HEK293 (cell line): ENCODE results near the gene FBXW11.
A peak's percentile ranks its signal among the peaks of the same experiment; 100 is the strongest.

ENCODE experiments used
- CTCF ChIA-PET: fragments of 350-600 bp; formaldehyde crosslinking; extraction: SDS; loops from one replicate; lab custom pipeline; 2021; ENCODE audit warnings: antibody characterized with exemption; lab: Yijun Ruan, JAX
- POLR2A ChIA-PET: fragments of 300-600 bp; formaldehyde crosslinking; extraction: SDS; loops from one replicate; lab custom pipeline; 2020; ENCODE audit warnings: antibody characterized with exemption, inconsistent platforms; lab: Yijun Ruan, JAX
- H3K27ac ChIP-seq: fragments of 200-500 bp; sonication (Bioruptor generic); 2 replicates; pipeline ENCODE4 v1.5.1; 2014; ENCODE audit warnings: low read depth, low read length, control low read depth, inconsistent platforms; ENCODE audit errors: extremely low read depth
- H3K36me3 ChIP-seq, 2 experiments: fragments of 200-500 bp in 1 of 2; sonication (Bioruptor generic) in 1 of 2; 1 replicate in 1 of 2; 2 replicates in 1 of 2; pipeline ENCODE4 v1.5.1; 2014 to 2017; ENCODE audit warnings: inconsistent platforms in 2 of 2, low read length in 2 of 2; ENCODE audit not compliant: control insufficient read depth in 2 of 2, insufficient read depth in 1 of 2
- H3K4me1 ChIP-seq: fragments of 200-500 bp; sonication (Bioruptor generic); 2 replicates; pipeline ENCODE4 v1.5.1; 2014; ENCODE audit warnings: mild to moderate bottlenecking, low read length, inconsistent platforms; ENCODE audit not compliant: control insufficient read depth, insufficient read depth
- H3K4me3 ChIP-seq: 2 replicates; pipeline ENCODE4 v1.5.1; 2011; ENCODE audit warnings: low read depth, mild to moderate bottlenecking, control low read depth, low read length, moderate library complexity
- H3K9me3 ChIP-seq: fragments of 200-500 bp; sonication (Bioruptor generic); 2 replicates; pipeline ENCODE4 v1.5.1; 2014; ENCODE audit warnings: low read depth, low read length, inconsistent platforms; ENCODE audit not compliant: control insufficient read depth, insufficient read depth
- GLIS1 ChIP-seq: fragments of 450-650 bp; formaldehyde crosslinking; IDR thresholded peaks from 2 replicates; pipeline ENCODE4 v1.5.1; 2016; ENCODE audit warnings: missing biosample characterization, missing genetic modification characterization
- SCRT1 ChIP-seq: fragments of 450-650 bp; formaldehyde crosslinking; IDR thresholded peaks from 2 replicates; pipeline ENCODE4 v1.5.1; 2016; ENCODE audit warnings: missing biosample characterization, missing genetic modification characterization, borderline replicate concordance
- ZNF138 ChIP-seq: fragments of 450-650 bp; formaldehyde crosslinking; IDR thresholded peaks from 2 replicates; pipeline ENCODE4 v1.5.1; 2016; ENCODE audit warnings: missing biosample characterization, missing genetic modification characterization, borderline replicate concordance
- ZNF174 ChIP-seq: fragments of 450-650 bp; formaldehyde crosslinking; IDR thresholded peaks from 2 replicates; pipeline ENCODE4 v1.5.0; 2017; ENCODE audit warnings: missing biosample characterization, mild to moderate bottlenecking, missing genetic modification characterization
- ZNF202 ChIP-seq: fragments of 450-650 bp; formaldehyde crosslinking; IDR thresholded peaks from 2 replicates; pipeline ENCODE4 v1.5.1; 2016; ENCODE audit warnings: missing biosample characterization, missing genetic modification characterization, borderline replicate concordance
- ZNF292 ChIP-seq: fragments of 450-650 bp; formaldehyde crosslinking; IDR thresholded peaks from 2 replicates; pipeline ENCODE4 v1.5.1; 2016; ENCODE audit warnings: low read depth, missing biosample characterization, missing genetic modification characterization, borderline replicate concordance
- ZNF354C ChIP-seq: fragments of 450-650 bp; formaldehyde crosslinking; IDR thresholded peaks from 2 replicates; pipeline ENCODE4 v1.5.1; 2016; ENCODE audit warnings: missing biosample characterization, missing genetic modification characterization, low read depth, borderline replicate concordance
- ZNF501 ChIP-seq: fragments of 450-650 bp; formaldehyde crosslinking; IDR thresholded peaks from 2 replicates; pipeline ENCODE4 v1.5.1; 2016; ENCODE audit warnings: missing biosample characterization, missing genetic modification characterization
- ZNF548 ChIP-seq: fragments of 450-650 bp; formaldehyde crosslinking; IDR thresholded peaks from 2 replicates; pipeline ENCODE4 v1.5.1; 2016; ENCODE audit warnings: missing biosample characterization, missing genetic modification characterization
- ZNF580 ChIP-seq: fragments of 450-650 bp; formaldehyde crosslinking; IDR thresholded peaks from 2 replicates; pipeline ENCODE4 v1.5.1; 2016; ENCODE audit warnings: missing biosample characterization, missing genetic modification characterization
- ZNF623 ChIP-seq: fragments of 450-650 bp; formaldehyde crosslinking; IDR thresholded peaks from 2 replicates; pipeline ENCODE4 v1.5.1; 2016; ENCODE audit warnings: missing biosample characterization, missing genetic modification characterization
- ZNF660 ChIP-seq: fragments of 450-650 bp; IDR thresholded peaks from 2 replicates; pipeline ENCODE4 v1.5.1; 2018; ENCODE audit warnings: missing biosample characterization, mild to moderate bottlenecking, missing genetic modification characterization
- ZNF692 ChIP-seq: fragments of 450-650 bp; formaldehyde crosslinking; IDR thresholded peaks from 2 replicates; pipeline ENCODE4 v1.5.1; 2016; ENCODE audit warnings: missing biosample characterization, missing genetic modification characterization
- ZSCAN16 ChIP-seq: fragments of 450-650 bp; formaldehyde crosslinking; IDR thresholded peaks from 2 replicates; pipeline ENCODE4 v1.5.1; 2016; ENCODE audit warnings: missing biosample characterization, missing genetic modification characterization
- TF ChIP-seq, protein P1 (sequence below): fragments of 450-650 bp; formaldehyde crosslinking; IDR thresholded peaks from 2 replicates; pipeline ENCODE4 v1.5.1; 2016; ENCODE audit warnings: missing biosample characterization, missing genetic modification characterization
- TF ChIP-seq, protein P2 (sequence below): fragments of 450-650 bp; formaldehyde crosslinking; IDR thresholded peaks from 2 replicates; pipeline ENCODE4 v1.5.1; 2016; ENCODE audit warnings: missing biosample characterization, missing genetic modification characterization
- TF ChIP-seq, protein P3 (sequence below): fragments of 450-650 bp; formaldehyde crosslinking; IDR thresholded peaks from 2 replicates; pipeline ENCODE4 v1.5.1; 2016; ENCODE audit warnings: missing biosample characterization, missing genetic modification characterization
- TF ChIP-seq, protein P4 (sequence below): fragments of 450-650 bp; IDR thresholded peaks from 2 replicates; pipeline ENCODE4 v1.5.1; 2018; ENCODE audit warnings: missing biosample characterization, mild to moderate bottlenecking, missing genetic modification characterization
- TF ChIP-seq, protein P5 (sequence below): fragments of 450-650 bp; formaldehyde crosslinking; IDR thresholded peaks from 2 replicates; pipeline ENCODE4 v1.5.1; 2017; ENCODE audit warnings: missing biosample characterization, mild to moderate bottlenecking, missing genetic modification characterization, moderate library complexity

The FBXW11 gene

GRCh38 chr5:171855798-171856763, 150.4 kb downstream of the FBXW11 start:
- ChIA-PET CTCF (interaction anchor here (0.9 to 1.2 kb wide), 2 partner anchors 12 to 54 kb away, joined by 3 read pairs; no protein-coding TSS in a partner anchor), POLR2A (no interaction called here)
- H3K9me3 ChIP-seq = no peaks in the 10 kb centered on the region
- H3K4me1 ChIP-seq = no peaks in the 10 kb centered on the region
- TF ChIP-seq ZNF580 (no peak), ZNF623 (tag by site-specific recombination) (peak; percentile 73)
- no peaks in the 10 kb centered on the region; a peak in 1 of 3 replicates for H3K36me3 ChIP-seq
- H3K4me3 ChIP-seq = no peak overlapping the region
- no peak overlapping the region for H3K27ac ChIP-seq

DNA sequence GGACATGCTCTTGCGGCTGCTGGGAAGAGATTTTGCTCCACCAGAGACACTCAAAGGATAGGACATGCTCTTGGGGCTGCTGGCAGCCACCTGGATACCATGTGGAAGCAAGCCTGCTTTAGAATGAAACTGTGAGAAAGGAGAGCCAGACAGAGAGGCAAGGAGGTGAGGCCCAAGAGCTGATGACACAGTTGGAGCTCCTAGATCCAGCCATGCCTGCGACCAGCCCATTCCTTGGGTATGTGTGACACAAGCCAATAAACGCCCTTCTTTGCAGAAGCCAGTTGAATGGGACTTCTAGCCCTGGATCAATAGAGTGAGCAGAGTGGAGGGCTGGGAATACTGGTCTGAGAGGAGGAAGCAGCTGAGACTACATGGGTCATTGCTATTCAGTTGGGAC, 151.2 kb downstream of the FBXW11 start:
- Histone ChIP-seq H3K4me3 (no peak overlapping the region), H3K9me3 (no peaks in the 10 kb centered on the region), H3K36me3 (no peaks in the 10 kb centered on the region; a peak in 1 of 3 replicates), H3K27ac (no peak overlapping the region)
- POLR2A ChIA-PET = no interaction called here
- no peak for TF ChIP-seq ZNF692 (tag by site-specific recombination)
- TF ChIP-seq, protein P1, sequence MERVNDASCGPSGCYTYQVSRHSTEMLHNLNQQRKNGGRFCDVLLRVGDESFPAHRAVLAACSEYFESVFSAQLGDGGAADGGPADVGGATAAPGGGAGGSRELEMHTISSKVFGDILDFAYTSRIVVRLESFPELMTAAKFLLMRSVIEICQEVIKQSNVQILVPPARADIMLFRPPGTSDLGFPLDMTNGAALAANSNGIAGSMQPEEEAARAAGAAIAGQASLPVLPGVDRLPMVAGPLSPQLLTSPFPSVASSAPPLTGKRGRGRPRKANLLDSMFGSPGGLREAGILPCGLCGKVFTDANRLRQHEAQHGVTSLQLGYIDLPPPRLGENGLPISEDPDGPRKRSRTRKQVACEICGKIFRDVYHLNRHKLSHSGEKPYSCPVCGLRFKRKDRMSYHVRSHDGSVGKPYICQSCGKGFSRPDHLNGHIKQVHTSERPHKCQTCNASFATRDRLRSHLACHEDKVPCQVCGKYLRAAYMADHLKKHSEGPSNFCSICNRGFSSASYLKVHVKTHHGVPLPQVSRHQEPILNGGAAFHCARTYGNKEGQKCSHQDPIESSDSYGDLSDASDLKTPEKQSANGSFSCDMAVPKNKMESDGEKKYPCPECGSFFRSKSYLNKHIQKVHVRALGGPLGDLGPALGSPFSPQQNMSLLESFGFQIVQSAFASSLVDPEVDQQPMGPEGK (tag by site-specific recombination) = no peak
- TF ChIP-seq, protein P2, sequence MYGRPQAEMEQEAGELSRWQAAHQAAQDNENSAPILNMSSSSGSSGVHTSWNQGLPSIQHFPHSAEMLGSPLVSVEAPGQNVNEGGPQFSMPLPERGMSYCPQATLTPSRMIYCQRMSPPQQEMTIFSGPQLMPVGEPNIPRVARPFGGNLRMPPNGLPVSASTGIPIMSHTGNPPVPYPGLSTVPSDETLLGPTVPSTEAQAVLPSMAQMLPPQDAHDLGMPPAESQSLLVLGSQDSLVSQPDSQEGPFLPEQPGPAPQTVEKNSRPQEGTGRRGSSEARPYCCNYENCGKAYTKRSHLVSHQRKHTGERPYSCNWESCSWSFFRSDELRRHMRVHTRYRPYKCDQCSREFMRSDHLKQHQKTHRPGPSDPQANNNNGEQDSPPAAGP = no peak
- TF ChIP-seq ZNF174 = no peak
- no peak for TF ChIP-seq ZNF660 (tag by site-specific recombination)
- TF ChIP-seq, protein P3, sequence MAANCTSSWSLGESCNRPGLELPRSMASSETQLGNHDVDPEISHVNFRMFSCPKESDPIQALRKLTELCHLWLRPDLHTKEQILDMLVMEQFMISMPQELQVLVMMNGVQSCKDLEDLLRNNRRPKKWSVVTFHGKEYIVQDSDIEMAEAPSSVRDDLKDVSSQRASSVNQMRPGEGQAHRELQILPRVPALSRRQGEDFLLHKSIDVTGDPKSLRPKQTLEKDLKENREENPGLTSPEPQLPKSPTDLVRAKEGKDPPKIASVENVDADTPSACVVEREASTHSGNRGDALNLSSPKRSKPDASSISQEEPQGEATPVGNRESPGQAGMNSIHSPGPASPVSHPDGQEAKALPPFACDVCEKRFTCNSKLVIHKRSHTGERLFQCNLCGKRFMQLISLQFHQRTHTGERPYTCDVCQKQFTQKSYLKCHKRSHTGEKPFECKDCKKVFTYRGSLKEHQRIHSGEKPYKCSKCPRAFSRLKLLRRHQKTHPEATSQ (tag by site-specific recombination) = no peak
- TF ChIP-seq SCRT1 (tag by site-specific recombination) = no peak
- TF ChIP-seq ZNF354C (tag by site-specific recombination) = no peak
- TF ChIP-seq, all 188 proteins: peak for 0
- H3K4me1 ChIP-seq = no peaks in the 10 kb centered on the region
- CTCF ChIA-PET = no interaction called here

GRCh38 chr5:171852255-171852681, 154.2 kb downstream of the FBXW11 start:
- no peak overlapping the region for H3K4me3 ChIP-seq
- no peaks in the 10 kb centered on the region for H3K4me1 ChIP-seq
- ChIA-PET POLR2A (no interaction called here), CTCF (interaction anchor here (0.6 to 1.1 kb wide), 2 partner anchors 116 to 172 kb away, joined by 5 to 6 read pairs; no protein-coding TSS in a partner anchor)
- no peak overlapping the region for H3K27ac ChIP-seq
- no peaks in the 10 kb centered on the region for H3K9me3 ChIP-seq
- H3K36me3 ChIP-seq = no peaks in the 10 kb centered on the region
- TF ChIP-seq ZNF202 (tag by site-specific recombination) (no peak), GLIS1 (tag by site-specific recombination) (no peak), ZNF138 (tag by site-specific recombination) (no peak), ZNF501 (tag by site-specific recombination) (no peak), ZNF548 (tag by site-specific recombination) (no peak), ZNF292 (tag by site-specific recombination) (no peak), ZNF660 (tag by site-specific recombination) (no peak), ZSCAN16 (tag by site-specific recombination) (no peak)
- TF ChIP-seq, protein P4, sequence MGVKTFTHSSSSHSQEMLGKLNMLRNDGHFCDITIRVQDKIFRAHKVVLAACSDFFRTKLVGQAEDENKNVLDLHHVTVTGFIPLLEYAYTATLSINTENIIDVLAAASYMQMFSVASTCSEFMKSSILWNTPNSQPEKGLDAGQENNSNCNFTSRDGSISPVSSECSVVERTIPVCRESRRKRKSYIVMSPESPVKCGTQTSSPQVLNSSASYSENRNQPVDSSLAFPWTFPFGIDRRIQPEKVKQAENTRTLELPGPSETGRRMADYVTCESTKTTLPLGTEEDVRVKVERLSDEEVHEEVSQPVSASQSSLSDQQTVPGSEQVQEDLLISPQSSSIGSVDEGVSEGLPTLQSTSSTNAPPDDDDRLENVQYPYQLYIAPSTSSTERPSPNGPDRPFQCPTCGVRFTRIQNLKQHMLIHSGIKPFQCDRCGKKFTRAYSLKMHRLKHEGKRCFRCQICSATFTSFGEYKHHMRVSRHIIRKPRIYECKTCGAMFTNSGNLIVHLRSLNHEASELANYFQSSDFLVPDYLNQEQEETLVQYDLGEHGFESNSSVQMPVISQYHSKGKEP (tag by site-specific recombination) = no peak
- TF ChIP-seq, protein P5, sequence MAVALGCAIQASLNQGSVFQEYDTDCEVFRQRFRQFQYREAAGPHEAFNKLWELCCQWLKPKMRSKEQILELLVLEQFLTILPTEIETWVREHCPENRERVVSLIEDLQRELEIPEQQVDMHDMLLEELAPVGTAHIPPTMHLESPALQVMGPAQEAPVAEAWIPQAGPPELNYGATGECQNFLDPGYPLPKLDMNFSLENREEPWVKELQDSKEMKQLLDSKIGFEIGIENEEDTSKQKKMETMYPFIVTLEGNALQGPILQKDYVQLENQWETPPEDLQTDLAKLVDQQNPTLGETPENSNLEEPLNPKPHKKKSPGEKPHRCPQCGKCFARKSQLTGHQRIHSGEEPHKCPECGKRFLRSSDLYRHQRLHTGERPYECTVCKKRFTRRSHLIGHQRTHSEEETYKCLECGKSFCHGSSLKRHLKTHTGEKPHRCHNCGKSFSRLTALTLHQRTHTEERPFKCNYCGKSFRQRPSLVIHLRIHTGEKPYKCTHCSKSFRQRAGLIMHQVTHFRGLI (tag by site-specific recombination) = no peak
